HG02852 (cell line): ENCODE results near the gene KSR2.
"Not testable (repeated sequence)": the region's sequence is repeated elsewhere in the genome, so short reads cannot be mapped to it uniquely, and the experiment has no call there.

Experiments used
- ATAC-seq: cut with Tn5 transposase; IDR thresholded peaks from one replicate; pipeline ENCODE4 v1.9.1; 2021; ENCODE audit warnings: mild to moderate bottlenecking, moderate library complexity; ENCODE audit not compliant: unreplicated experiment

KSR2 gene

GRCh38 chr12:117768860-117769259 lies 199.9 kb downstream of the KSR2 start:
- ATAC-seq, result no peak

- no peak for ATAC-seq
Observed at GRCh38 chr12:117766008-117766407, 202.8 kb downstream of the KSR2 start.

GRCh38 chr12:117762143-117762542 lies 206.6 kb downstream of the KSR2 start:
- no peak for ATAC-seq

GRCh38 chr12:117761528-117762100 lies 207.2 kb downstream of the KSR2 start:
- ATAC-seq, result no peak

GRCh38 chr12:117760990-117761389 lies 207.8 kb downstream of the KSR2 start:
- ATAC-seq, result no peak

GRCh38 chr12:117750657-117751056 lies 218.1 kb downstream of the KSR2 start:
- ATAC-seq, result no peak

- ATAC-seq, result no peak
Observed at GRCh38 chr12:117749431-117749830, 219.4 kb downstream of the KSR2 start.

- not testable (repeated sequence) for ATAC-seq
Observed at GRCh38 chr12:117746358-117746757, 222.4 kb downstream of the KSR2 start.

- no peak for ATAC-seq
Observed at GRCh38 chr12:117744418-117744817, 224.4 kb downstream of the KSR2 start.

GRCh38 chr12:117743761-117744160 lies 225.0 kb downstream of the KSR2 start:
- ATAC-seq, result no peak

- ATAC-seq, result no peak
Observed at GRCh38 chr12:117742721-117743120, 226.1 kb downstream of the KSR2 start.

- no peak for ATAC-seq
Observed at GRCh38 chr12:117738233-117738632, 230.6 kb downstream of the KSR2 start.

- ATAC-seq, result no peak
Observed at GRCh38 chr12:117733549-117733805, 235.3 kb downstream of the KSR2 start.

GRCh38 chr12:117732761-117733548 lies 235.8 kb downstream of the KSR2 start:
- ATAC-seq, result no peak

GRCh38 chr12:117731131-117731530 lies 237.7 kb downstream of the KSR2 start:
- ATAC-seq, result not testable (repeated sequence)

GRCh38 chr12:117727301-117727700 lies 241.5 kb downstream of the KSR2 start:
- no peak for ATAC-seq

- ATAC-seq, result no peak
Observed at GRCh38 chr12:117724543-117724942, 244.2 kb downstream of the KSR2 start.

- ATAC-seq, result no peak
Observed at GRCh38 chr12:117718559-117718958, 250.2 kb downstream of the KSR2 start.

GRCh38 chr12:117718141-117718540 lies 250.6 kb downstream of the KSR2 start:
- ATAC-seq, result no peak

GRCh38 chr12:117714203-117714602 lies 254.6 kb downstream of the KSR2 start:
- no peak for ATAC-seq

- no peak for ATAC-seq
Observed at GRCh38 chr12:117710121-117710520, 258.7 kb downstream of the KSR2 start.

GRCh38 chr12:117707861-117708260 lies 260.9 kb downstream of the KSR2 start:
- no peak for ATAC-seq

GRCh38 chr12:117703584-117703983 lies 265.2 kb downstream of the KSR2 start:
- ATAC-seq, result no peak
